ENCODE data around the gene PCDHB9. TPM values are rescaled to one million over a fixed set of nuclear protein-coding genes. Genes with fewer than 3 reads are reported as not detected.
"Not testable (repeated sequence)": the region's sequence is repeated elsewhere in the genome, so short reads cannot be mapped to it uniquely, and the experiment has no call there.

Gene PCDHB9
- total and polyA plus RNA-seq, 12 donors: 0.25 to 3.4 (median 0.79) TPM

DNA sequence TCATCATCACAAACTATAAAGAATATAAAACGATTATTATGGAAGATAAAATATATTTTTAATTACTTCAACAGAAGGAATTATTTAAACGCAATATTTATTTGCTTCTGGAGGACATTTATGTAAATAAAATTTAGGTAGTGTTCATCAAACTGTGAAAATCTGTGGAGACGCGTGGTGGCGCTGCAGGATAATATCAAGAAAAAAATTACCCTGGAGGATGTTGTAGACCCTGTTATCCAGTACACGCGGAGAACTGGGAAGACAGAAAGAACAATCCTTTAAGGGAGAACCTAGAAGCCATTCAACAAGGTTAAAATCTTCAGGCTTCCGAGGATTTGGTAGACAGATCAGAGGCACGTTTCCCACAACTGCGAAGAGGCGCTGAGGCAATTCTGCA is 21.5 kb downstream of the PCDHB9 start, which contains the start of gene PCDHB12:
PCDHB12 (plus strand) TSS at position 242 of the 400 bp plus-strand sequence. CDS start 189 bp downstream, outside the sequence.
- H3K9me3 ChIP-seq: peaks cover 0 to 99% (median 39%) of the 10 kb centered on the region in 11 donors
- TF ChIP-seq, protein P1, sequence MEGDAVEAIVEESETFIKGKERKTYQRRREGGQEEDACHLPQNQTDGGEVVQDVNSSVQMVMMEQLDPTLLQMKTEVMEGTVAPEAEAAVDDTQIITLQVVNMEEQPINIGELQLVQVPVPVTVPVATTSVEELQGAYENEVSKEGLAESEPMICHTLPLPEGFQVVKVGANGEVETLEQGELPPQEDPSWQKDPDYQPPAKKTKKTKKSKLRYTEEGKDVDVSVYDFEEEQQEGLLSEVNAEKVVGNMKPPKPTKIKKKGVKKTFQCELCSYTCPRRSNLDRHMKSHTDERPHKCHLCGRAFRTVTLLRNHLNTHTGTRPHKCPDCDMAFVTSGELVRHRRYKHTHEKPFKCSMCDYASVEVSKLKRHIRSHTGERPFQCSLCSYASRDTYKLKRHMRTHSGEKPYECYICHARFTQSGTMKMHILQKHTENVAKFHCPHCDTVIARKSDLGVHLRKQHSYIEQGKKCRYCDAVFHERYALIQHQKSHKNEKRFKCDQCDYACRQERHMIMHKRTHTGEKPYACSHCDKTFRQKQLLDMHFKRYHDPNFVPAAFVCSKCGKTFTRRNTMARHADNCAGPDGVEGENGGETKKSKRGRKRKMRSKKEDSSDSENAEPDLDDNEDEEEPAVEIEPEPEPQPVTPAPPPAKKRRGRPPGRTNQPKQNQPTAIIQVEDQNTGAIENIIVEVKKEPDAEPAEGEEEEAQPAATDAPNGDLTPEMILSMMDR (IDR thresholded peaks at IDR 0.05): peak in 7 of 9 donors; percentile 21 to 50 (median 32)
- 18% methylated on average over 11 of the region's 11 CpGs for WGBS, 2 donors

DNA sequence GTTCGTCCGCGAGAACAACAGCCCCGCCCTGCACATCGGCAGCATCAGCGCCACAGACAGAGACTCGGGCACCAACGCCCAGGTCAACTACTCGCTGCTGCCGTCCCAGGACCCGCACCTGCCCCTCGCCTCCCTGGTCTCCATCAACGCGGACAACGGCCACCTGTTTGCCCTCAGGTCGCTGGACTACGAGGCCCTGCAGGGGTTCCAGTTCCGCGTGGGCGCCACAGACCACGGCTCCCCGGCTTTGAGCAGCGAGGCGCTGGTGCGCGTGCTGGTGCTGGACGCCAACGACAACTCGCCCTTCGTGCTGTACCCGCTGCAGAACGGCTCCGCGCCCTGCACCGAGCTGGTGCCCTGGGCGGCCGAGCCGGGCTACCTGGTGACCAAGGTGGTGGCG is 23.3 kb downstream of the PCDHB9 start:
- H3K36me3 ChIP-seq: peaks cover 0 to 17% (median 0%) of the 10 kb centered on the region in 9 donors
- not testable (repeated sequence) for DNase-seq, ATAC-seq, H3K27ac ChIP-seq, H3K4me1 ChIP-seq, H3K4me3 ChIP-seq
- H3K9me3 ChIP-seq: peaks cover 0 to 95% (median 37%) of the 10 kb centered on the region in 11 donors
- intact Hi-C loops (cut with DNase I): loop anchor here in 4 of 10 donors (10.0 kb wide), 2 partner anchors 205 to 355 kb away; partner anchors contain the start of genes PCDHGA10 (in 1 of the 4) and PCDHGB7 (in 1 of the 4)
- WGBS, 2 donors: 31 to 32% methylated on average over 34 to 39 of the region's 39 CpGs
- H3K27me3 ChIP-seq: peaks cover 0 to 40% (median 13%) of the 10 kb centered on the region in 7 donors

More for the DNA sequence above, 21.5 kb downstream of the PCDHB9 start, which contains the start of gene PCDHB12:
- ATAC-seq (no peak), DNase-seq (no peak)
- Histone ChIP-seq H3K4me1 (peaks cover 0 to 1% (median 0%) of the 10 kb centered on the region in 9 donors), H3K36me3 (peaks cover 0 to 33% (median 0%) of the 10 kb centered on the region in 9 donors), H3K4me3 (peak within 1 kb of the TSS in 6 of 10 donors; percentile 12 to 34 (median 26)), H3K27ac (no peak within 1 kb of the TSS), H3K27me3 (peaks cover 0 to 51% (median 15%) of the 10 kb centered on the region in 7 donors)
- intact Hi-C loops (cut with DNase I): loop anchor here in 1 of 10 donors (10.0 kb wide), 1 partner anchor 116 kb away; the partner anchor contains the start of gene TAF7

DNA sequence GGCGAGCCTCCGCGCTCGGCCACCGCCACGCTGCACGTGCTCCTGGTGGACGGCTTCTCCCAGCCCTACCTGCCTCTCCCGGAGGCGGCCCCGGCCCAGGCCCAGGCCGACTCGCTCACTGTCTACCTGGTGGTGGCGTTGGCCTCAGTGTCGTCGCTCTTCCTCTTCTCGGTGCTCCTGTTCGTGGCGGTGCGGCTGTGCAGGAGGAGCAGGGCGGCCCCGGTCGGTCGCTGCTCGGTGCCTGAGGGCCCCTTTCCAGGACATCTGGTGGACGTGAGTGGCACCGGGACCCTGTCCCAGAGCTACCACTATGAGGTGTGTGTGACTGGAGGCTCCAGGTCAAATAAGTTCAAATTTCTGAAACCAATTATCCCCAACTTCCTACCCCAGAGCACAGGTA is 23.9 kb downstream of the PCDHB9 start:
- not testable (repeated sequence) for H3K27ac ChIP-seq, ATAC-seq, H3K4me1 ChIP-seq, DNase-seq, H3K4me3 ChIP-seq
- intact Hi-C loops (cut with DNase I): loop anchor here in 4 of 10 donors (10.0 kb wide), 2 partner anchors 204 to 354 kb away; partner anchors contain the start of genes PCDHGA10 (in 1 of the 4) and PCDHGB7 (in 1 of the 4)
- 21 to 27% methylated on average over 16 to 21 of the region's 27 CpGs for WGBS, 2 donors
- Histone ChIP-seq H3K9me3 (peaks cover 0 to 93% (median 34%) of the 10 kb centered on the region in 11 donors), H3K36me3 (peaks cover 0 to 11% (median 0%) of the 10 kb centered on the region in 9 donors), H3K27me3 (peaks cover 0 to 36% (median 13%) of the 10 kb centered on the region in 7 donors)

DNA sequence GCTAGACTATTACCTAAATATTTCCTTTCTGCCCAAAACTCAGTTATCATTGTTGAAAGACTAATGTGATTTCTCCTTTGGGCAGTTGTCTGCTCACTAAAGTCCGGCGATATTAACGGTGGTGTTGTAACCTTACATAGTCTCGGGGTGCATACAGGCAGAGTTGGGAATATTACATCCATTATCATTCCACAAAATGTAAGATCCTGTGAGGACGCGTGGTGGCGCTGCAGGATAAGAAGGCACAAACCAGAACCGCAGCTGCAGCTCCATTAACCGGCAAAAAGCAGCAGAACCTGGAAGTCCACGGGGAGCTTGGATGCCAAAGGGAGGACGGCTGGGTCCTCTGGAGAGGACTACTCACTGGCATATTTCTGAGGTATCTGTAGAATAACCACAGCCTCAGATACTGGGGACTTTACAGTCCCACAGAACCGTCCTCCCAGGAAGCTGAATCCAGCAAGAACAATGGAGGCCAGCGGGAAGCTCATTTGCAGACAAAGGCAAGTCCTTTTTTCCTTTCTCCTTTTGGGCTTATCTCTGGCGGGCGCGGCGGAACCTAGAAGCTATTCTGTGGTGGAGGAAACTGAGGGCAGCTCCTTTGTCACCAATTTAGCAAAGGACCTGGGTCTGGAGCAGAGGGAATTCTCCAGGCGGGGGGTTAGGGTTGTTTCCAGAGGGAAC is 26.8 kb downstream of the PCDHB9 start, which contains the start of gene PCDHB13:
PCDHB13 (plus strand) TSS at position 264 of the 684 bp plus-strand sequence; CDS start at position 469, 205 bp downstream.
- ATAC-seq: peak; percentile 49 to 91 (median 81)
- H3K27ac ChIP-seq: peak within 1 kb of the TSS in 1 of 10 donors; percentile 34
- peaks cover 0 to 93% (median 53%) of the 10 kb centered on the region in 11 donors for H3K9me3 ChIP-seq

DNA sequence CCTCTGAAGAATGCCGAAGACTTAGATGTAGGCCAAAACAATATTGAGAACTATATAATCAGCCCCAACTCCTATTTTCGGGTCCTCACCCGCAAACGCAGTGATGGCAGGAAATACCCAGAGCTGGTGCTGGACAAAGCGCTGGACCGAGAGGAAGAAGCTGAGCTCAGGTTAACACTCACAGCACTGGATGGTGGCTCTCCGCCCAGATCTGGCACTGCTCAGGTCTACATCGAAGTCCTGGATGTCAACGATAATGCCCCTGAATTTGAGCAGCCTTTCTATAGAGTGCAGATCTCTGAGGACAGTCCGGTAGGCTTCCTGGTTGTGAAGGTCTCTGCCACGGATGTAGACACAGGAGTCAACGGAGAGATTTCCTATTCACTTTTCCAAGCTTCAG is 27.6 kb downstream of the PCDHB9 start:
- H3K4me1 ChIP-seq, DNase-seq, H3K27ac ChIP-seq: not testable (repeated sequence)
- 50 to 51% methylated on average over 10 of the region's 12 CpGs for WGBS, 2 donors
- Histone ChIP-seq H3K4me3 (peak overlapping the region in 2 of 10 donors; percentile 5 to 20), H3K36me3 (peaks cover 0 to 26% (median 0%) of the 10 kb centered on the region in 9 donors), H3K9me3 (peaks cover 0 to 93% (median 46%) of the 10 kb centered on the region in 11 donors), H3K27me3 (peaks cover 0 to 25% (median 5%) of the 10 kb centered on the region in 7 donors)
- intact Hi-C loops (cut with DNase I): loop anchor here in 4 of 10 donors (10.0 kb wide), 2 partner anchors 200 to 350 kb away; partner anchors contain the start of genes PCDHGA10 (in 1 of the 4) and PCDHGB7 (in 1 of the 4)
- ATAC-seq: peak in 2 of 8 donors; percentile 39 to 44

More for the DNA sequence above, 26.8 kb downstream of the PCDHB9 start, which contains the start of gene PCDHB13:
- intact Hi-C loops (cut with DNase I): loop anchor here in 4 of 10 donors (10.0 kb wide), 2 partner anchors 201 to 351 kb away; partner anchors contain the start of genes PCDHGA10 (in 1 of the 4) and PCDHGB7 (in 1 of the 4)
- TF ChIP-seq, protein P1 (IDR thresholded peaks at IDR 0.05): peak in 8 of 9 donors; percentile 13 to 61 (median 47)
- Histone ChIP-seq H3K27me3 (peaks cover 0 to 32% (median 10%) of the 10 kb centered on the region in 7 donors), H3K4me3 (peak within 1 kb of the TSS in 9 of 10 donors; percentile 16 to 46 (median 38)), H3K36me3 (peaks cover 0 to 18% (median 0%) of the 10 kb centered on the region in 9 donors)
- H3K4me1 ChIP-seq: not testable (repeated sequence)
- peak; percentile 42 to 58 for DNase-seq
- 4 to 12% methylated on average over 13 of the region's 18 CpGs for WGBS, 2 donors

DNA sequence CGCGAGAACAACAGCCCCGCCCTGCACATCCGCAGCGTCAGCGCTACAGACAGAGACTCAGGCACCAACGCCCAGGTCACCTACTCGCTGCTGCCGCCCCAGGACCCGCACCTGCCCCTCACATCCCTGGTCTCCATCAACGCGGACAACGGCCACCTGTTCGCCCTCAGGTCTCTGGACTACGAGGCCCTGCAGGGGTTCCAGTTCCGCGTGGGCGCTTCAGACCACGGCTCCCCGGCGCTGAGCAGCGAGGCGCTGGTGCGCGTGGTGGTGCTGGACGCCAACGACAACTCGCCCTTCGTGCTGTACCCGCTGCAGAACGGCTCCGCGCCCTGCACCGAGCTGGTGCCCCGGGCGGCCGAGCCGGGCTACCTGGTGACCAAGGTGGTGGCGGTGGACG is 28.5 kb downstream of the PCDHB9 start:
- not testable (repeated sequence) for ATAC-seq, H3K27ac ChIP-seq, H3K4me1 ChIP-seq, DNase-seq, H3K4me3 ChIP-seq
- WGBS, 2 donors: 31% methylated on average over 28 to 34 of the region's 40 CpGs
- Histone ChIP-seq H3K27me3 (peaks cover 0 to 19% (median 4%) of the 10 kb centered on the region in 7 donors), H3K36me3 (peaks cover 0 to 29% (median 0%) of the 10 kb centered on the region in 9 donors), H3K9me3 (peaks cover 0 to 93% (median 45%) of the 10 kb centered on the region in 11 donors)
- intact Hi-C loops (cut with DNase I): loop anchor here in 4 of 10 donors (10.0 kb wide), 2 partner anchors 199 to 349 kb away; partner anchors contain the start of genes PCDHGA10 (in 1 of the 4) and PCDHGB7 (in 1 of the 4)

DNA sequence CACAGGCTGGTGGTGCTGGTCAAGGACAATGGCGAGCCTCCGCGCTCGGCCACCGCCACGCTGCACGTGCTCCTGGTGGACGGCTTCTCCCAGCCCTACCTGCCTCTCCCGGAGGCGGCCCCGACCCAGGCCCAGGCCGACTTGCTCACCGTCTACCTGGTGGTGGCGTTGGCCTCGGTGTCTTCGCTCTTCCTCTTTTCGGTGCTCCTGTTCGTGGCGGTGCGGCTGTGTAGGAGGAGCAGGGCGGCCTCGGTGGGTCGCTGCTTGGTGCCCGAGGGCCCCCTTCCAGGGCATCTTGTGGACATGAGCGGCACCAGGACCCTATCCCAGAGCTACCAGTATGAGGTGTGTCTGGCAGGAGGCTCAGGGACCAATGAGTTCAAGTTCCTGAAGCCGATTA is 29.1 kb downstream of the PCDHB9 start:
- H3K4me1 ChIP-seq, DNase-seq, H3K4me3 ChIP-seq, H3K27ac ChIP-seq, ATAC-seq: not testable (repeated sequence)
- peaks cover 0 to 16% (median under 1%) of the 10 kb centered on the region in 7 donors for H3K27me3 ChIP-seq
- 24 to 34% methylated on average over 18 to 21 of the region's 26 CpGs for WGBS, 2 donors
- H3K36me3 ChIP-seq: peaks cover 0 to 29% (median 0%) of the 10 kb centered on the region in 9 donors
- peaks cover 0 to 94% (median 50%) of the 10 kb centered on the region in 11 donors for H3K9me3 ChIP-seq
- intact Hi-C loops (cut with DNase I): loop anchor here in 4 of 10 donors (10.0 kb wide), 2 partner anchors 199 to 349 kb away; partner anchors contain the start of genes PCDHGA10 (in 1 of the 4) and PCDHGB7 (in 1 of the 4)

All from heart right ventricle (tissue), 16 donors.